HG03442 (cell line): ENCODE results near the gene SMPD4.
"Not testable (repeated sequence)": the region's sequence is repeated elsewhere in the genome, so short reads cannot be mapped to it uniquely, and the experiment has no call there.

ENCODE experiments used
- ATAC-seq: cut with Tn5 transposase; IDR thresholded peaks from one replicate; pipeline ENCODE4 v1.9.1; 2021; ENCODE audit warnings: mild to moderate bottlenecking, moderate library complexity; ENCODE audit not compliant: unreplicated experiment

The SMPD4 gene

GRCh38 chr2:130142396-130143265 is 38.8 kb downstream of the SMPD4 start:
- not testable (repeated sequence) for ATAC-seq

DNA sequence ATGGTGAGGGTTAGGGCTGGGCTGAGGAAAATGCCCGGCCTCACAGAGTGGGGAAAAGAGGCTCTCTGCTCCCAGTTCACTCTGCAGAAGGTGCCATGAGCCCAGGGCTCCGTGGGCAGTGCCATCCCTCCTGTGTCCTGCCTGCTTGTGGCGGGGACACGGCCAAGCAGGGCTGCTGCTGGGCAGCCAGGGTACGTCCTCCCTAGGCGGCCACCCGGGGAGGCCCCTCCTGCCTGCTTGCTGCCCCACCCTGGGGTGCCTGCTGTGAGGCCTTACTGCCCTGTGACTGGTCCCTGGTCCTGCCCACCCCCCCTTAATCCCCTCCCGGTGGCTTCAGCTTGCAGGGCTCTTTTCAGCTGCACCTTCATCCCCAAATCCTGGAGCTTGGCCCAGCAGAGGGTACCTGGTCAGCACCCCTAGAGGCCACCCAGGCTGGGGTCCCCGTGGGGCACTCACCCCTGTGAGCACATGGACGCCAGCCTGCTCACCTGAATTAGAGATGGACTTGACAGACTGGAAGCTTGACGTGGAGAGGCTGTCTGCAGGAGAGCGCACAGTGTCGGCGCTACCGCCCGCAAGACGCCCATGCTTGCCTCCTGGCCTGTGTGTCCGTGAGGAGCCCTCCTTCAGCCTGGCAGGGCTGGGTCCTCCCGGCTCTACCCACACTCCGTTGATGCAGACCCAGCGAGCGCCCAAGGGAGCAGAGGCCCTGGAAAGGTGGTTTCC is 39.6 kb downstream of the SMPD4 start:
- not testable (repeated sequence) for ATAC-seq

- ATAC-seq = not testable (repeated sequence)
Measured at GRCh38 chr2:130141002-130141401, 40.4 kb downstream of the SMPD4 start.

GRCh38 chr2:130140516-130140915 is 40.9 kb downstream of the SMPD4 start:
- ATAC-seq = not testable (repeated sequence)

- not testable (repeated sequence) for ATAC-seq
Measured at GRCh38 chr2:130139331-130140280, 41.8 kb downstream of the SMPD4 start.

DNA sequence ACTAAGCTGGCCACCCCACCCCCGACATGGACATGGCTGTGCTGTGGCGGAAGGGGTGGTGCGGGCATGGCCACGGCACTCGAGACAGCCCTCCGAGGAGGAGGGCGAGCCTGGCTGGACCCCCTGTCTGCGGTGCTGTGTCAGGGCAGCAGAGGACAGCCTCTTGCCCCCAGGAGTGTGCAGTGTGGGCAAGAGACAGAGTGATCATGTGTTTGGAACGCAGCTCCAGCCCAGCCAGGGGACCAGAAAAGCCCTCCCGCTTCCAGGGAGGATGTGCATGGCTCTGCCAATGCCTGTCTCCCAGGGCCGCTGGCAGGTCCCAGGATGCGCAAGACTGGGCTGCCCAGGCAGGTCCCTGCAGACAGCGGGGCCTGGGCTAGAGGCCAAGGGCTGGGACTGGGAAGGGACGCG is 42.6 kb downstream of the SMPD4 start:
- not testable (repeated sequence) for ATAC-seq

- not testable (repeated sequence) for ATAC-seq
Measured at GRCh38 chr2:130138326-130138725, 43.1 kb downstream of the SMPD4 start.

DNA sequence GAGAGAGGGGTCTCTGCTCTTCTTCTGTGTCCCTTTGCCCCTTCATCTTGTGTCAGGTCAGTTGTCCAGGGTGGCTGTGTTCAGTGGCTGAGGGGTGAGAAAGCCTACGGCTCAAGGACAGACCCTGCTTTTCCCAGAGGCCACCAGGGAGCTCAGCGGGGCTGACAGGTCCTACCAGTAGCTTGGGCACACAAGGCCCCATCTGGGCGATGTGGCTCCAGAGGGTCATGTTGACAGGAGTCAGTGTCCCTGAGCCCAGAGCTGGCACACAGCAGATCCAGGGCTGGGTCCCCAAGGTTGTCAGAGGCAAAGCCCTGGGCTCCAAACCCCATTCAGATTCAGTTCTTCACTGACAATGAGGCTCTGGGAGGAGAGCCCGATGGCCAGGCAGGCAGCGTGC is 44.3 kb downstream of the SMPD4 start:
- not testable (repeated sequence) for ATAC-seq

GRCh38 chr2:130136546-130136945 is 44.9 kb downstream of the SMPD4 start:
- not testable (repeated sequence) for ATAC-seq

GRCh38 chr2:130135692-130136541 is 45.5 kb downstream of the SMPD4 start:
- ATAC-seq = no peak

DNA sequence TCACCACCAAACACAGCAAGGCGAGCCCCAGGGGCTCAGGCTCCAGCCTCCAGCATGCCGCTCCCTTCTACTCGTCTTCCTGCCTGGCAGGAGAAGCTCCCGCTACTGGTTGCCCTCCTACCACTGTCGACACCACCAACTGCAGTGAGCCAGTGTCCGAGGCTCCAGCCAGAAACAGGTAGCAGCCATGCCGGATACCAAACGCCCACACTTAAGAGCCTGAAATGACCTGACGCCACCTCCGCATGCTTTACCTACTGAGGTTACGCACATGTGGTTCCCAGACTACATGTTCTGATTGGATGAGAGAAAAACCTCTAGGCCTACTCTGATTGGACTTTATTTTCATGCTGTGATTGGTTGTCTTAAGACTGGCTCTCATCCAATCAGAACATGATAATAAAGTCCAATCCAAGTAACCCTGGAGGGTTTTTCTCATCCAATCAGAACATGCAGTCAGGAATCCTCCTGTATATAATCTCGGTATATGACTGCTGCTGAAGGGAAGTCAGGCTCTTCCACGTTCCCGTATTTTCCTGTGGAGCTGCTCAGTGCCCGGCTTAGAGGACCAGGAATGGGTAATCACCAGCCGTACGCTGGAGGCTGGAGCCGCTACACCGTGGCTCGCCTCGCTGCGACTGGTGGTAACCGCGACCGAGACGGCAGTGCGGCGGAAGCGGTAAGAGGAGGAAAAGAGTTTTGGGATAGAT is 52.1 kb downstream of the SMPD4 start, which contains the start of gene POTEF:
Gene POTEF, minus strand, starts transcription at position 103 of the 710 bp plus-strand sequence. CDS start 8,707 bp downstream, outside the sequence.
- ATAC-seq = not testable (repeated sequence)

GRCh38 chr2:130128464-130128863 is 52.9 kb downstream of the SMPD4 start:
- ATAC-seq = not testable (repeated sequence)

GRCh38 chr2:130127726-130128125 is 53.7 kb downstream of the SMPD4 start:
- ATAC-seq = not testable (repeated sequence)

DNA sequence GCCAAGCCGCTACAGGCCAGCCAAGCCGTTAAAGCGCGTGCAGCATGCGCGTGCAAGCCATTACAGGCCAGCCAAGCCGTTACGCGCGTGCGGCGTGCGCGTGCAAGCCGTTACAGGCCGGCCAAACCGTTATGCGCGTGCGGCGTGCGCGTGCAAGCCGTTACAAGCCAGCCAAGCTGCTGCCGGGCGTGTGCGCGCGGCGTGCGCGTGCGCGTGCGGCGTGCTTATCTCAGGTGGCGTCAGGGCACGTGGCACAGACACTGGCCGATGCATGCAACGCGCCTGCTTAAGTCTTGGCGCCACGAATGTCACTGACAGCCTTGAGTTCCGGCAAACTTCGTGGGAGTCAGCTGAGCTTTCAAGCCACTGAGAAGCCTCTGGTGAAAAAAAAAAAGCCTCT is 60.5 kb downstream of the SMPD4 start:
- not testable (repeated sequence) for ATAC-seq

DNA sequence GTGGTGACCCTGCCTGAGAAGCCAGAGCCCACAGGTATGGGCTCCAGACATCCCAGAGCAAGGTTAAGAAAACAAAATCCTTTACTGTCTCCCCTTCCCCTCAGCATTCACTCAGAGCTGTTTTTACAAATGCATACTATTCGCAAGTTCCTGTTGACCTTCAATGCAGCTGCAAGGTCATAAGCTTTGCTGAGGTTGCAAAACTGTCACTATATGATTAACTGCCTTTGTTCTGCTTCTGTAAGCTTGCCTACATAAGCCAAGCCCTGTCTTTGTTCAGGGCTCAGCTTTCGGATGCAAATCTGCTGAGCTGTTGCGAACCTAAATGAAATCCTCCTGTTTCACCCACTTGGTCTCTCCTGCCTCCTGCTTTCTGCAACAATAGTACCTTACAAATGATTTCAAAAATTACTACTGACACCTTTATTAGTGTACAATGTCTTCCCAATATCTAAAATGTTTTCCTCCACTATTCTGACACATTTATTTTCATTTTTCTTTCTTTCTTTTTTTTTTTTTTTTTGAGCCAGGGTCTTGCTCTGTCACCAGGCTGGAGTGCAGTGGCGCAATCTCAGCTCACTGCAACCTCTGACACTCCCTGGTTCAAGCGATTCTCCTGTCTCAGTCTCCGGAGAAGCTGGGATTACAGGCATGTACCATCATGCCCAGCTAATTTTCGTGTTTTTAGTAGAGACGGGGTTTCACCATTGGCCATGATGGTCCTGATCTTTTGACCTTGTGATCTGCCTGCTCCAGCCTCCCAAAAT is 78.6 kb downstream of the SMPD4 start:
- ATAC-seq = not testable (repeated sequence)
